ENCODE data around the gene FYCO1. TPM values are rescaled to one million over a fixed set of nuclear protein-coding genes. Genes with fewer than 3 reads are reported as not detected.

The FYCO1 gene
- total and polyA plus RNA-seq, 2 experiments from 2014 or later: 7.5 to 23.0 TPM

- no peaks in the 10 kb centered on the region for H3K27me3 ChIP-seq
- H3K36me3 ChIP-seq (replicated peaks; ENCODE audit: insufficient read depth, low read depth): no peaks in the 10 kb centered on the region
- no peak overlapping the region for H3K27ac ChIP-seq
- H3K4me3 ChIP-seq: no peak overlapping the region
- H3K4me1 ChIP-seq (ENCODE audit: insufficient read depth): no peaks in the 10 kb centered on the region
- TF ChIP-seq EZH2 (IDR thresholded peaks at IDR 0.05; ENCODE audit: borderline replicate concordance): no peak
- no peak for TF ChIP-seq EZH2phosphoT487 (IDR thresholded peaks at IDR 0.05; ENCODE audit: low read depth, severe bottlenecking, unreplicated experiment)
- no peak for TF ChIP-seq CTCF (IDR thresholded peaks at IDR 0.05; ENCODE audit: poor library complexity)
- no peaks in the 10 kb centered on the region for H3K9me3 ChIP-seq (ENCODE audit: low read depth)
- no peaks in the 10 kb centered on the region for H3K79me2 ChIP-seq
- no peak for DNase-seq (ENCODE audit: low spot score)
- no peaks in the 10 kb centered on the region for H3K9me2 ChIP-seq (replicated peaks; ENCODE audit: insufficient read depth)
- H3K4me2 ChIP-seq: no peak overlapping the region
- WGBS (ENCODE audit: low lambda C conversion rate, missing lambda C conversion rate): 78% methylated on average over 1 of the region's 1 CpG
- H4K20me1 ChIP-seq (ENCODE audit: insufficient read depth, poor library complexity, severe bottlenecking): no peaks in the 10 kb centered on the region
- no peak overlapping the region for H2AFZ ChIP-seq
These were observed 29.5 kb upstream of the FYCO1 start for GRCh38 chr3:46025139-46025538.

- H3K27me3 ChIP-seq: no peaks in the 10 kb centered on the region
- TF ChIP-seq EZH2 (IDR thresholded peaks at IDR 0.05; ENCODE audit: borderline replicate concordance) (no peak), CTCF (IDR thresholded peaks at IDR 0.05; ENCODE audit: poor library complexity) (no peak), EZH2phosphoT487 (IDR thresholded peaks at IDR 0.05; ENCODE audit: low read depth, severe bottlenecking, unreplicated experiment) (no peak)
- H3K4me3 ChIP-seq: no peak overlapping the region
- no peaks in the 10 kb centered on the region for H3K9me3 ChIP-seq (ENCODE audit: low read depth)
- no peaks in the 10 kb centered on the region for H4K20me1 ChIP-seq (ENCODE audit: insufficient read depth, poor library complexity, severe bottlenecking)
- H2AFZ ChIP-seq: no peak overlapping the region
- WGBS (ENCODE audit: low lambda C conversion rate, missing lambda C conversion rate): 62% methylated on average over 3 of the region's 3 CpGs
- no peaks in the 10 kb centered on the region for H3K9me2 ChIP-seq (replicated peaks; ENCODE audit: insufficient read depth)
- no peaks in the 10 kb centered on the region for H3K4me1 ChIP-seq (ENCODE audit: insufficient read depth)
- no peaks in the 10 kb centered on the region for H3K36me3 ChIP-seq (replicated peaks; ENCODE audit: insufficient read depth, low read depth)
- H3K27ac ChIP-seq: no peak overlapping the region
- H3K4me2 ChIP-seq: no peak overlapping the region
- no peak for DNase-seq (ENCODE audit: low spot score)
- no peaks in the 10 kb centered on the region for H3K79me2 ChIP-seq
These were observed 28.5 kb upstream of the FYCO1 start for GRCh38 chr3:46024131-46024530.

- Histone ChIP-seq H3K79me2 (no peaks in the 10 kb centered on the region), H3K36me3 (replicated peaks; ENCODE audit: insufficient read depth, low read depth) (no peaks in the 10 kb centered on the region), H3K4me1 (ENCODE audit: insufficient read depth) (no peaks in the 10 kb centered on the region), H2AFZ (no peak overlapping the region), H3K4me3 (no peak overlapping the region), H3K27ac (no peak overlapping the region), H3K9me2 (replicated peaks; ENCODE audit: insufficient read depth) (no peaks in the 10 kb centered on the region), H3K4me2 (no peak overlapping the region), H3K27me3 (no peaks in the 10 kb centered on the region), H4K20me1 (ENCODE audit: insufficient read depth, poor library complexity, severe bottlenecking) (no peaks in the 10 kb centered on the region), H3K9me3 (ENCODE audit: low read depth) (no peaks in the 10 kb centered on the region)
- no peak for DNase-seq (ENCODE audit: low spot score)
- WGBS (ENCODE audit: low lambda C conversion rate, missing lambda C conversion rate): 95% methylated on average over 26 of the region's 34 CpGs
- TF ChIP-seq EZH2 (IDR thresholded peaks at IDR 0.05; ENCODE audit: borderline replicate concordance) (no peak), CTCF (IDR thresholded peaks at IDR 0.05; ENCODE audit: poor library complexity) (no peak), EZH2phosphoT487 (IDR thresholded peaks at IDR 0.05; ENCODE audit: low read depth, severe bottlenecking, unreplicated experiment) (no peak)
These were observed 27.5 kb upstream of the FYCO1 start for GRCh38 chr3:46022909-46023785.

Data from hepatocyte (in vitro differentiated cells).